NCI-H526 treated with DMSO at 0.1 percent for 48 hours (cell line): ENCODE results near the gene MAGIX.
"Not testable (repeated sequence)": the region's sequence is repeated elsewhere in the genome, so short reads cannot be mapped to it uniquely, and the experiment has no call there.

Experiments
- DNase-seq: peaks from one replicate; lab custom pipeline; 2025; lab: John Stamatoyannopoulos, UW

MAGIX gene

DNA sequence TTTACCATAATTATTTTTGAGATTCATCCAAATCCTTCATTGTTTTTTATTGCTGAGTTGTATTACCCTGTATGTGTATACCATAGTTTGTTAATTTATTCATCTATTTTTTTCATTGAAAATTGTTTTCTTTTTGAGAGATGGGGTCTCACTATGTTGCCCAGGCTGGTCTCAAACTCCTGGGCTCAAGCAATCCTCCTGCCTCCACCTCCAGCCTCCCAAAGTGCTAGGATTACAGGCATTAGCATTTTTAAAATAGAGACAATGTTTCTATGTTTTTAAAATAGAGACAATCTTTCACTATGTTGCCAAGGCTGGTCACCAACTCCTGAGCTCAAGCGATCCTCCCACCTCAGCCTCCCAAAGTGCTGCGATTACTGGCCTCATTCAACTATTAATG, 1.6 kb upstream of the MAGIX start:
- DNase-seq, result no peak

DNA sequence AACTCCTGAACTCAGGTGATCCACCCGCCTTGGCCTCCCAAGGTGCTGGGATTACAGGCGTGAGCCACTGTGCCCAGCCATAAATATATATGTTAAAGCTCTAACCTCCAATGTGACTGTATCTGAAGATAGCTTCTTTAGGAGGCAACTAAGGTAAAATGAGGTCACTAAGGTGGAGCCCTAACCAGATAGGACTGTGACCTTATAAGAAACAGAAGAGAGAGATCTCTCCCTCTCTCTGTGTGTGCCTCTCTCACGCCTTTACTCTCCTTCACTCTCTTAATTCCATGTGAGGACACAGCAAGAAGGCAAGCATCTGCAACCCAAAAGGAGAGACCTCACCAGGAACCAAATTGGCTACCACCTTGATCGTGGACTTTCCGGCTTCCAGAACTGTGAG, 926 bp upstream of the MAGIX start:
- DNase-seq, result no peak

DNA sequence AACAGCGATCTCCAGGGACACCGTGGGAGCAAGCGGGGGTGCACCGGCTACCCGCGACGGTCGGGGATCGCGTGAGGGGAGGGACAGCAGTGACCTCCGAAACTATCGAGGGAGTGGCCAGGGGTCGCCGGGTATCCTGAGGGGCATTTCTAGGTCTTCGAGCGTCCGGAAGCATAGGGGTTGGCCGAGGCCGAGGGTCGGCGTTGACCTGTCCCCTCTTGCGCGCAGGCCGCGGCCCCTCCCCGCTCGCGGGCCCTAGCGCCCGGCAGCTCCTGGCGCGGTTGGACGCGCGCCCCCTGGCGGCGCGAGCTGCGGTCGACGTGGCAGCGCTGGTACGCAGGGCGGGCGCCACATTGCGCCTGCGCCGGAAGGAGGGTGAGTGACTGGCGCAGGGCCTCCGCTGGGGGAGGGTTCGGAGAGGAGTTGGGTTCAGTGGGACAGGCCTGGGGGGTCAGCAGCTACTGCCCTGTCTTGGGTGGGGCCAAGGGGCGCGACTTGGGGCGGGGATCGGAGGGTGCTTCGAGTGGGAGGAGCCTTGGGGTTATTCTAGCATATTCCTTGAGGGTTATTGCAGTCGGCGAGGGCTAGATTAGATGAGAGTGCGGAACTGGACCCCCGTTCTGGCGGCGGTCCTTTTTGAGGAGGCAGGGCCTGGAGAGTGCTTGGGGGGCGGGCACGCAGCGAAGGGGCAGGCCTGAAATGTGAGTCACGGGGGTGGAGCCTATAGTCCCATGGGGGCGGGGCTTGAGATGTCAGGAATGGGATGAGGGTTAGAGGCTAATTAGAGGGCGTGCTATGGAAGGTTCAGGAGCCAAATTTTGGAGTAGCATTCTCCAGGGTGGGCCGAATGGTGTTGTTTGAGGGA, 1.2 kb downstream of the MAGIX start:
- peak; percentile 41 for DNase-seq

DNA sequence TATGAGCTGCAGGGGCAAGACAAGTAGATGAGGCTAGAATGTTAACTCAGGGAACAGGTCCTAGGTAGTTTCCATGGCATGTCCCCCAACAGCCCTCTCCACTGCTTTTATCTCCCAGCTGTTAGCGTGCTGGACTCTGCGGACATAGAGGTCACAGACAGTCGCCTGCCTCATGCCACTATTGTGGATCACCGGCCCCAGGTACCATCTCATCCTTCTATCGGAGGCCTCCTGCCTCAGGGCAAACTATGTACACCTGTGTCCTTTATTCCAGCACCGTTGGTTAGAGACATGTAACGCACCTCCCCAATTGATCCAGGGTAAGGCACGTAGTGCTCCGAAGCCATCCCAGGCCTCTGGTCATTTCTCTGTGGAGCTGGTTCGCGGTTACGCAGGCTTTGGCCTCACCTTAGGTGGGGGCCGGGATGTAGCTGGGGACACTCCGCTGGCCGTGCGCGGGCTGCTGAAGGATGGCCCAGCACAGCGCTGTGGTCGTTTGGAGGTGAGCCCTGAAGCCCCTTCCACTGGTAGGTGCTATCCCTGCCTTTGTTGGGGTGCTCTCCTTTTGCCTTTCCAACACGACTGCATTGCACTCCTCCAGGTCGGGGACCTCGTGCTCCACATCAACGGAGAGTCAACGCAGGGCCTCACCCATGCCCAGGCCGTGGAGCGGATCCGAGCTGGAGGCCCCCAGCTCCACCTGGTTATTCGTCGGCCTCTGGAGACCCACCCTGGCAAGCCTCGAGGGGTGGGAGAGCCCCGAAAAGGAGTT, 2.2 kb downstream of the MAGIX start:
- no peak for DNase-seq

DNA sequence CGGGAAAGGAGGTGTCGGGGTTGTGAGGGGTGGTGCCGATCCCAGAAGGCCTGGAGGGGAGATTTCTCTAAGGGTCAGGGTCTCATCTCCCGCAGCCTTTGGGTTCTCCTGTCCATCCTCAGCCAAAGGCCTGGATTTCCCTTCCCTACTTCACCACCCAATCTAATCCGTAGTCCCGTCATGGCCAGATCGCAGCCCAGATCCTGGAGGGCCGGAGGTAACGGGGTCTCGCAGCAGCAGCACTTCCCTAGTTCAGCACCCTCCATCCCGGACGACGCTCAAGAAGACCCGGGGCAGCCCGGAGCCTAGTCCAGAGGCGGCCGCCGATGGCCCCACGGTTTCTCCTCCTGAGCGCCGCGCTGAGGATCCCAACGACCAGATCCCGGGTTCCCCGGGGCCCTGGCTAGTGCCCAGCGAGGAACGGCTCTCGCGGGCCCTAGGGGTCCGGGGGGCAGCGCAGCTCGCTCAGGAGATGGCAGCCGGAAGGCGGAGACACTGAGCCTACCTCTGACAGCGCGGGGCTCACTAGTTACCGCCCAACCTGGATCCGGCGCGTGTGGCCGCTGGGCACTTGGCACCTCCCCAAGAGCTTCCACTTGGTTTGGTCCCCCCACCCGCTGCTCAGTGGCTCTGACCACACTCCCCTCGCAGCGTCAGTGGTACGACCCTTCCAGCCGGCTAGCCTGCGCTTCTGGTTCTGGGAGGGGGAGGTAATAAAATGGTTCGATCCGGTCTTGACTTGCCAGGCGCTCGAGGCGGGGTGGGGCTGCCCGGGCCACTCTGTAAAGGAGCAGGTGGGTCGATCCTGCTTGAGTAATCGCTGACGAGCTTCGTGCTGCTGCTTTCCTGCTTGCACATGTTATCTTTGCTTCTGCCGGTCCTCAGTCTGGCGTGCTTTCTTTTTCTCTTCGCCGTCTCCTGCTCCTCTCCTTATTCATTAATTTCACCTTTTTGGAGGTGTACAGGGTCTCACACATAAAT, 3.6 kb downstream of the MAGIX start:
- peak; percentile 86 for DNase-seq

DNA sequence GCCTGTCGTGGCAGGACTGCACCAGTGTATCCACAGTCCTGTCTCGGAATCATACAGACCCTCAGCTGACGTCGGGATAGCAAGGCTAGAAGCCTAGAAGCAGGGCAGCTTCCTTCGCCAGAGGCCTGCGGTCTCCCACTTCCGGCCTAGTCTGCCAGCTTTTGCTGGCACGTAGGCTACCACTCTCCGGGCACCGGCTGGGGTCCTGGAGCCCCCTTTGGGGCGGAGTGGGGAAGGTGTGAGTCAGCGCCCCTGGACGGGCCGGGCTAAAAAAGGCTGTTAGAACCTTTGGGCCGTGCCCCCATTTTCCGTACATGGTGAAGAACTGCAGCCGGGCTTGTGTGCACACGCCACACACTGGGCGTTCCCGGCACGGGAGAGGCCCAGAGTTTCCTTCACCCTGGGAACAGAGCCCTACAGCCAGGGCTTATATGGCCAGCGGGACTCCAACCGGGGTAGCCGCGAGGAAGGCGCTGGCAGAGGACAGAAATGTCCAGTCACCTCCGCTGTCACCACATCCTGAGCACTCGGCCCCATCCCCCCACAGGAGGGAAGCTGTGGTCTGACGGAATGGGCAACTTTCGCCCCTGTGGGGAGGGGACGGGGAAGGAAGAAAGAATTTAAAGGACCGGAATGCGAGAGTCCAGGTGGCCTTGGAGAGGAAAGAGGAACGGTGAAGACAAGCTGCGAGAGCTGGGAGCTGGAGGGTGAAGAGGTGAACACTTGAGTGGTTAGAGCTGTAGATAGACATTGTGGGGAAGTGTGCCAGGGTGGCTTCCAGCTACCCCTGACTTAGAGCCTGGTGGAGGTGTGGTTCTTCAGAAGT, 4.6 kb downstream of the MAGIX start:
- peak; percentile 28 for DNase-seq

DNA sequence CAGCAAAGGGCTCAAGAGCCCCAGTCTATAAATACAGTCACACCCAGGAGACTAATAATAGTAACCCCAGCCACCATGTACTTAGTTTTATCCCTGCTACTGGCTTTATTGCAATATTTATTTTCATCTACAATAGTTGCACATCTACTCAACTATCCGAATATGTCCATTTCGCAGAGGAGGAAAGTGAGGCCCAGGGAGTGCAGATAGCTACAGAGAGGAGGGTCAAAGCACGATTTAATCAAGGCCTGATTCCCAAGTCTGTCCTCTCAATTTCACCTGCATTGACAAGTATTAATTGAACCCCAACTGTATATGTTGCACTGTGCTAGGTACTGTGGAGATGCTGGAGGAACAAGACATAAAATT, 5.2 kb downstream of the MAGIX start:
- no peak for DNase-seq

DNA sequence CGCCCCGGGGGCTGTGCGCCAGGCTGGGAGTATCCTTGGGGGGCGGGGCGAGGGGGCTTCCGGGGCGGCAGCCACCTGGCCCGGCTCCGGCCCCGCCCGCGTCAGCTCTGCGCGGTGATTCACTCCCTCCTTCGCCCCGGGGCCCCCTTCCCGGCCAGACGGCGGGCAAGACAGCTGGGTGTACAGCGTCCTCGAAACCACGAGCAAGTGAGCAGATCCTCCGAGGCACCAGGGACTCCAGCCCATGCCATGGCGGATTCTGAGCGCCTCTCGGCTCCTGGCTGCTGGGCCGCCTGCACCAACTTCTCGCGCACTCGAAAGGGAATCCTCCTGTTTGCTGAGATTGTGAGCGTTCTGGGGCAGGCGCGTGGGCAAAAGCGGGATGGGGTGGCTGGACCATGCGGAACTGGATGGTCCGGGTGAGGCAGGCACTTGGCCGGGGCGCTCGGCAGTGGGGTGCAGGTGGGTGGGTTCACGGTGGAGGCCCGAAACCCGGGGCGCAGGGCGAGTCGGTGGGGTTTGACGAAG, 9.3 kb downstream of the MAGIX start, which contains the start of gene PLP2:
Gene PLP2 (plus strand): TSS at position 147 of the 528 bp plus-strand sequence. CDS start 103 bp downstream, at position 250.
- peak; percentile 11 for DNase-seq

DNA sequence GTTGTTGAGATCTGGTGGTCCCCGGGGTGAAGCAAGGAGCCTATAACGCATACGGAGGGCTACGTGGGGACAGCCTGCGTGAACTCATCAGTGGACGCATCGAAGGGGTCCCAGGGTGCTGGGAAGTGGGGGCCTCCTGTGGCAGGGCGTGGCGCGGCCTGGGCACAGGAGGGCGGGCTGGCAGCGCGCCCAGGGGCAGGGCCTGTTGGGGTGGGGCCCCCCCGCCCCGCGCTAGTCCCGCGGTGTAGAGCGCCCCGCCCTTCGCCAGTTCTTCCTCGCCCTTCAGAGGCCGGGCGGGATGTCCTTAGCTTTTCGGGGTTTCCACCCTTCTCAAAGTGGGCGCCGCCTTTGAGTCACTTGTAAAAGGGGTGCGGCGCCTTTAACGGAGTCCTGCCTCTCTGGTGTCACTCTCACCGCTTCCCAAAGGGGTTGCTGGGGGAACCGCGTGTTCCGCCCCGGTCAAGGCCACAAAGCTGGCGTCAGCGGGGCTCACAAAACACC, 9.8 kb downstream of the MAGIX start:
- DNase-seq, result peak; percentile 15

DNA sequence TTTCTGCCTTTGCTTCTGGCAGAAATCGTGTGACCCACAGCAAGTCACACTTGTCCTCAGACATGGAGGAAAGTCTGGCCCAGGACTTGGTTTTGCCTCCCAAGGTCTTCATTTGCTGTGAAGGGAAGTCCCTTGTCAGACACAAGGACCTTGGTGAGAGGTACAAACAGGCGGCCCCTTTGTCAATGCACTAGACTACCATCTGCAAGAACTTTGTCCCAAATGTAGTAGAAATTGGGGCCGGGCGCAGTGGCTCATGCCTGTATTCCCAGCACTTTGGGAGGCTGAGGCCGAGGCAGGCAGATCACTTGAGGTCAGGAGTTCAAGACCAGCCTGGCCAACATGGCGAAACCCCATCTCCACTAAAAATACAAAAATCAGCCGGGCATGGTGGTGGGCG, 11.0 kb downstream of the MAGIX start:
- DNase-seq, result not testable (repeated sequence)

DNA sequence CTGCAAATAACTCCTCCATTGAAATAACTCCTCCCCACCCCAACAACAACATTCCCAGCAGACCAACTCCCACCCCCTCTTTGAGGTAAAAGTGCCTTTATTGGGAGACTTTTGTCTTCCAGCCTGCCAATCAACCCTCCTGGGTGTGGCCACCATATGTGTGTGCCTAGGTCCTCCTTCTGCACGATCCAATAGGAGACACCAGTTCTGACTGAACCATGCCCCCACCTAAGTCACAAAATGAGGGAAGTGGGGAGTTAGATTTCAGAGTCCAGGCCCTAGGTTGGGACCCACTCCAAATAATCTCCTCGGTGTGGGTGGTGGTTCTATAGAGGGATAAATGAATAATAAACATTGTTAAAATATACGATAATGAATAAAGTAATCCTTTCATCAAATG, 12.2 kb downstream of the MAGIX start:
- DNase-seq, result no peak

DNA sequence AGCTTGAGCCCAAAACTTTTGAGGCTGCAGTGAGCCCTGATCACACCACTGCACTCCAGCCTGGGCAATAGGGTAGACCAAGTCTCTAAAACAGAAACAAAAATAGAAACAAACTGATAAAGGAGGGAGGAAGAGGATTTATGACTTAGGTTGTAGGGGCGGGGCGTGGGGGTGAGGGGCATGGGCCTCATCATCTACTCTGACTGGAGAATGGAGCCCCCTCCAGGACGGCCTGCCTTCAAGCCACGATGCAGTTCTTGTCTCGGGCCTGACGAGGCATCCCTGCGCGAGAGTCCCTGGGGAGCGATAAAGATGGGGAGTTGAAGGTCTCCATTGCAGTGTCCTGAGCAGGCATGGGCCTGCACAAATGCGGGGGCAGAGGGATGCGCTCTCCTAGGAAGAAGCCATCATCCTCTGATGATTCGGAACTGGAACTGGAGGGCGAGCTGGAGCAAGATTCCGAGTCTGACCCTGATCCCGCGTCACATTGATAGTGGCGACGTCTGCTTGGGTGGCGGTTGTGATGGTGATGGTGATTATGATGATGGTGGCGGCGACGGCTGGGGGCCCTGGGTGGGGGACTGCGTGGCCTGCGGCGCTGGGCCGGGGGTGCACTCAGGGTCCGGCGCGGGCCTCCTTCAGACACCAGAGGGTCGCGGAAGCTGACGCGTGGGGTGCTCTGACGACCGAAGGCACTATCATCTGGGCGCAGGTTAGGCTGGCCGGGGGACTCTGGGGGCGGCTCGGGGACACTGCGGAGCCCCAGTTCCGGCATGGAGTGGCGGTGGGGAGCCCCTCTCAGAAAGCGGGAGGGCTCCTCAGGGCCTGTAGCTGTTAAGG, 13.1 kb downstream of the MAGIX start:
- no peak for DNase-seq

DNA sequence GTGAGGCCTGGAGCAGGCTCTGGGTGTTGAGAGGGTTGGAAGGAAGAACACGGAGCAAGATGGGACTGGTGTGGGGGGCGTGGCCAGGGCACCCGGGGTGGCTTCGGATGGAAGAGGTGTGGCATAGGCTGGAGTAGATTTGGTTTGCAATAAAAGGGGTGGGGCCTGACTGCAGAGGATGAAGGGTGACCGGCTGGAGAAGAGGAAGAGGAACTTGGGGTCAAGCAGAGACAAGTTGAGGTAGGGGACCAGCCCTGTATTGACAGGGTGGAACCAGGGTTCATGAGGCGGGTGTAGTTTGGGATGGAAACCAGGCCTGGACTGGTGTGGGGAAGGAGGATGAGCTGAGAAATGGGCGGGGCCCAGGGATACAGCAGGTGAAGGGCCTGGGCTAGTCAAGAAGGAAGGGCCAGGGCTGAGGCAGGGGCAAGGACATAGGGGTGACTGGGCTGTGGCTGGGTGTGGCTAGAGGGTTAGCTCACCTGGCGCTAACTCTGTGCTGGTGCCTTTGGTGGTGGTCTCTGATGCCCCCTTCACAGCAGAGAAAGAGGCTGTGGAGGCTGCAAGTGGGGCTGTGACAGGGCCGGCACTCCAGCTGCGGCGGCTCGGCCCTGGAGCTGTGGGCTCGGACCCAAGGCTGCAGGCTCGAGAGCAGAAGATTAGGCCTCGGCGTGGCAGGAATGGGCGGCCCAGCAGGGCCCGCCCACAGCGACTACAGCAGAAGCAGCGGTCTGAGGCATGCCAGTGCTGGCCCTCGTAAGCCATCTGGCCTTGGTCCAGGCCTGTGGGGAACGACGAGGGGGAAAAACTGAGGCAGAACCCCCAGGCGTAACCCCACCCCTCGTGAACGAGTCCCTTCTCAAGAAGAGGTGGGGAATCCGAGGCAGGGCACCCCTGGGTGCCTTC, 14.1 kb downstream of the MAGIX start:
- no peak for DNase-seq

DNA sequence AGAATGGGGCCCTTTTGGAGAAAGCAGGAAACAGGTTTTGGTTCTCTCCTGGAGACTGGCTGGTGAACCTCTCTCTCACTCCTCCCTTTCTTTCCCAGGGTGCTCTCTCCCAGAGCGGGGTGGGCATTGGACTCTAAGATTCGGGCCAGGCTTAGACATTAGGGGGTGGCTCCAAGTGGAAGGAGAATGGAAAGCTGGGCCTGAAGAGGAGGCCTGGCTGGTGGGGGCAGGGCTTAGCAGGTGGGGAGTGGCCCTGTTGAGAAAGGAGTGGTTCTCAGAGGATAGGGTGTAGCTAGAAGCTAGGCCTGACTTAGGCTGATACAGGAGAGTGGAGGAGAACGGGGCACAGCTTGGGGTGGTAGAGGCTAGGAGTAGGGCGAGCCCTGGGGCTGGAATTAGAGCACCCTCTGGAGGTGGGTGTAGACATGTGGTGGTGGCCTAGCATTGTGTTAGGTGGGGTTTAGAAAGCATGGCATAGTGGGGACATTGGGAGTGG, 14.8 kb downstream of the MAGIX start:
- DNase-seq, result no peak

DNA sequence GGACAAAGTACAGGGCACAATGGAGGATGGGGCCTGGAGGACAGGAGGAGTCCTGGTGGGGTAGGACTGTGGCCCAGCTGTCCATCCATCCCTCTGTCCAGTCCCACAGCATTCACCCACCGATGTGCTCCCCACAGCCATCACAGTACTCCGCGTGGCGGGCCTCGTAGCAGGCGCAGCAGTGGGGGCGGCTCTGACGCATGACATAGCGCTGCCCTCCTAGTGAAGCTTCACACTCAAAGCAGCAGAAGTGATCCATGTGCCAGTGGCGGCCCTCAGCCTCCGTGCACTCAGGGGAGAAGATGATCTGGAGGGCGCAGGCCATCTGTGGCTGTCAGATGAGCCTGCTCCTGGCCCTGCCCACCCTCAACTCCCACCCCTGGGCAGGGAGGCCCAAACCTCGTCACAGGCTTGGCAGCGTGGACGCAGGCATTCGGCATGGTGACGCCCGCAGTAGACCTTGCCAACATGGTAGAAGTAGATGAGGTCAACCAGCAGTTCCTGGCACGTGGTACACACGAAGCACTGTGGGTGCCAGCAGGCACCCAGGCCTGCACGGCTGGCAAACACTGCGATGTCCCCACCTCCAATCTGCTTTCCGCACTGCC, 15.4 kb downstream of the MAGIX start:
- DNase-seq, result no peak

DNA sequence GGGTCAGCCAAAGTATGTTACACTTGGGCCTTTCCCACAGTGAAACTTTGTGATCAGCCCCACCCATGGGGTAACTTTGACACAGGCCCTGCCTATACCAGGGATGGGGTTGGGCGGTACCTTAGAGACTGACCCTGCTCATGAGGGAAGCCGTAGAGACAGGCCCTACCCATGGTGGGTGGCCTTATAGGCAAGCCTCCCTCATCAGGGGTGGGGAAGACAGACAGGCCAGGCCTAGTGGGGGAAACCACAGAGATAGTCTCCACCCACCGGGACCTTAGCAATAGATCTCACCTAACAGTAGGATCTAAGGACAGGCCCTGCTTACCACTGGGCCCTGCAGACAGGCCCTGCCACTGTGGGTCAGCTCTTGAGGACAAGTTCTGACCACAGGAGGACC, 16.0 kb downstream of the MAGIX start:
- DNase-seq, result no peak

DNA sequence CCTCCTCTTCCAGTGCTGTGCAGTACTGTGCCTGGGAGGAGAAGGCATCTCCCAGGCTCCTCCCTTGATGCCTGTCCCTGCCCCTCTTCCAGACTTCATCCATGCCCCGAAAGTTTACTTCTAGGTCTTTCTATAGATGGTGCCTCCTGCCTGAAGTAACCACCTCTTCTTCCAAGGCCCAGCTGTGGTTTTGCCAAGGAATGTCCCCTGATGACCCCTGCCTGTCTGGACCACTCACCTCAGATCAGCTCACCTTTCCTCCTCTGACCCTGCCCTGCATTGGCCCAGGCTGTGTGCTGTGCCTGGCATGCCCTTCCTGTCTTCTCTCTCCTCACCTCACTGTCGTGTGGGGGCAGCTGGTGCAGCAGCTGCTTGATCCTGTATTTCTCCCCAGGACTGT, 16.8 kb downstream of the MAGIX start:
- no peak for DNase-seq

DNA sequence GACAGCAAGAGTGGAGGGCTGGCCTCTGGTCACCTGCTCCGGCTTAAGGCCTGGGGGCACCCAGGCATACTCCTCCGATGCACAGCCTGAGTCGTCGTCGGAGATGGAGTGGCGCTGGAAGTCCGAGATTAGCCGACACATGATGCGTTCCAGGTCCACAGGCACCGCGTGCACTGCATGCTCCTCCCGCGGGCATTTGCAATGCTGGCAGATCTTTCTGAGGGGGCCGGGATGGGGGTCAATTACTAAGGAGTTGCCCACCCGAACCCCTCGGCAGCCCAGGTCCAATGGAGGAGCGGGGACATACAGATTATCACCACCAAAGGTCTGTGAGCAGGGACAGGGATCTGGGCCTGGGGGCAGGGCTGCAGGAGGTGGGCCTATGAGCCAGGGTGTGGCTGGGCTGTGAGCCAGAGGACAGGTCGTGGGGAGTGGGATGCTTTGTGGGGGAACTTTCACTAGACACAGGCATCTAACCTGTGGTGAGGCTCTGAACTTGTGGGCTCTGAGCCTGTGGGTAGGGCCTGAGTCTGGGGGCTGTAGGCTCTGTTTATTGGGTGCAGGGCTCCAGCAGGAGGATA, 21.2 kb downstream of the MAGIX start:
- no peak for DNase-seq
